GM15510 (cell line): ENCODE measurements around the gene NAT9.

Experiments
- POLR2A ChIP-seq: IDR thresholded peaks from 3 replicates; pipeline ENCODE4 v1.6.1; 2011; ENCODE audit warnings: borderline replicate concordance; ENCODE audit not compliant: insufficient read length; ENCODE audit errors: extremely low read depth

Gene NAT9

DNA sequence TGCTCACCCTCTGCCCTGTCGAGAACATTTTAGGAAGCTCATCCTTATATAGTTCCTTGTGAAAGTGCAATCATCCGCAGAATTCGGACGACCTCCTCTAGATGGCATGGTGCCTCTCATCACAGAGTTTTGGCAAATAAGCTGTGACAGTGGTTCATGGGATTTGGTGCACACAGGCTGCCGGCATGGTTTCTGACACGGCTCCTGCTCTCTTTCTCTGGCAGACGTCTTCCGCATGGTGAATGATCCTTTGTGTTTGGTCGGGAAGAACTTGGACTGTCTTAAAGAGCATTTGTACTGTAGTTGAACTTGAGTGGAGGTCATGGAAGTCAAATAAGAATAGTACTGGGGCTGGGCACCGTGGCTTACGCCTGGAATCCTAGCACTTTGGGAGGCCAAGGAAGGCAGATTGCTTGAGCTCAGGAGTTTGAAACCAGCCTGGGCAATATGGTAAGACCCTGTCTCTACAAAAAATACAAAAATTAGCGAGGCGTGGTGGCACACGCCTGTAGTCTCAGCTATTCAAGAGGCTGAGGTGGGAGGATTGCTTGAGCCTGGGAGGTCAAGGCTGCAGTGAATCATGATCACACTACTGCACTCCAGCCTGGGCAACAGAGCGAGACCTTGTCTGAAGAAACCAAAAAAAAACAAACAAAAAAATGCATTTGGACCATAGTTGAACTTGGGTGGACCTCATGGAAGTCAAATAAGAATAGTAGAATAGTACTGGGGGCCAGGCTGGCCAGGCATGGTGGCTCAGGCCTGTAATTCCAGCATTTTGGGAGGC, 34.7 kb upstream of the NAT9 start:
- no peak for TF ChIP-seq POLR2A

DNA sequence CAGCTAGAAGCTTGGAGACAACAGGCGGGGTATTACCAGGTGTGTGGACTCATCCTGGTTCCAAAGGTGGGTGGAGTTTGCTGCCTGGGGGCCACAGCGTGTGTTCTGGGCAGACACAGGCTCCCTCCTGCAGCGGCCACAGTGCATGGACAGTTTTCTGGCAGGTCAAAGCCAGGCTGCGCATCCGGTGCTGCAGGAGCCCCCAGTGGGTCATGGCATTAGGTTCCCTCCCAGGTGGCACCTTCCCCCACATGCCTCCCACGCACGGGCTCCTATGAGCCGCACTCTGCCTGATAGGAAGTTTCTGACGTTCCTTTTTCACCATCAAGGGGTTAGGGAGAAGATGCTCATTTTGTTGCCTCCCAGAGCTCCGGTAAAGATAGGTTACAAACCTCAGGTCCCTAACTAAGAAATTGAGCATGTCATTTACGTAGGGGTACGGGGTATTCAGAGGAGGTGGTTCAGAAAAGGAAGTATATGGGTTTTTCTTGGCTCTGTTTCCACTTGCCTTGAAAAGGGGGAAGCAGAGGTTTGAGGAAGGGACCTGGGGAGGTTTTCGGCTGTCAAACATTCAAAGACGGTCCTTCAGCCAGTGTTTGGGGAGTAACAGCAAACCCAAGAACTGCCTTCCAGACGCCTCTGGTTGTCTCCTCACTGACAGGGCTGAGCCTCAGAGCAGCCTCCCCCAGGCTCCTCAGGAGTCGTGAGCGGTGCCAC, 32.7 kb upstream of the NAT9 start:
- TF ChIP-seq POLR2A, result no peak

DNA sequence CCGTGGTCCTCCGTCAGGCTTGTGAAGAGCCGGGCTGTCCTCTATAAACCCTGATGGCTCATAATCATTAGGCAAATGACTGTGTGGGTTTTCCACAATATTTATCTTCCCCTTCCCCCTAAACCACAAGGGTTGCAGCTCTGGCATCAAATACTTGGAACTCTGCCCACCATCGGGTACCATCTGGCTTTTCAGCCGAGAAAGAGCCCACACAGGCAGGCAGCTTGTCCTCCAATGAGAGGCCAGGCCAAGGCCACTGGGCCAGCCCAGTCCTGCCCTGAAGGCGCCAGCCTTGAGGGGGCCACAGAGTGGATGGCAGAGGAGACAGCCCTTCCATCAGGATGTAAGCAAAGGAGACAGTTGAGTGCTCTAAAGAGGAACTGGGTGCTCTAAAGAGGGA, 31.8 kb upstream of the NAT9 start:
- TF ChIP-seq POLR2A, result no peak

DNA sequence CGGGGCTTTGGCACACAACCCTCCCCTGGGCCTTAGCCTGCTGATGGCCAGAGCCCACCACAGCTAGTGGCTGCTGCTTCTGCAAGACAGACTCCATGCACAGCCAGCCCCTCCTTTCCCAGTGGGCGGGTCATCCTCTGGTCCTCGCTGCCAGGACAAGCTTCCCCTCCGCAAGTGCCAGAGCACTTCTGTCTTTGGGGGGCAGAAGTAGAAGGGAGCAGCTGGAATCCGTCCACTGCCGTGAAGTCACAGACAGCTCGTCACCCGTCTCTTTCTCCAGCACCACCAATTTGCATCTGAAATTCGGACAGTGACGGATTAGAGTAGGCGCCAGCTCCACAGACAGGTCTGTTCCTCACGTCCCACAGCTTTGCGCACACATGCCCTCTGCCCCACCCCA, 31.3 kb upstream of the NAT9 start:
- no peak for TF ChIP-seq POLR2A

DNA sequence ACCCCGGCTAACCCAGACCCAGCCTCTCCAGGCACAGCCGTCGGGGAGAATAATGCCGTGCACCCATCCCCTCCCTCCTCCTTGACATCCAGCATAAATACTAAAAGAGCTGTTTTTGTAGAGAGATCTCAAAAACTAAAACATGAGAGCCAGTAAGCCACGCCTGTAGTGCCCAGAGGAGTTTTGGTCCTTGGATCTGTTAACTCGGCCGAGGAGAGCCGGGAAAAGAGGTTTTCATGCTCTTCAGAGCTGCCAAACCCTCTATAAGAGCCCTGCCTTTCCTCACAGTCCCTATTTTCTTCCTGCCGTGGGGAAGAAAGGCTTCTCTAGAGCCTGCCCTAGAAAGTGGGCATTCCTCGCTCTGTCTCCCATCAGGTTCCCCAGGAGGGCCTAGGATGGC, 30.2 kb upstream of the NAT9 start:
- no peak for TF ChIP-seq POLR2A

DNA sequence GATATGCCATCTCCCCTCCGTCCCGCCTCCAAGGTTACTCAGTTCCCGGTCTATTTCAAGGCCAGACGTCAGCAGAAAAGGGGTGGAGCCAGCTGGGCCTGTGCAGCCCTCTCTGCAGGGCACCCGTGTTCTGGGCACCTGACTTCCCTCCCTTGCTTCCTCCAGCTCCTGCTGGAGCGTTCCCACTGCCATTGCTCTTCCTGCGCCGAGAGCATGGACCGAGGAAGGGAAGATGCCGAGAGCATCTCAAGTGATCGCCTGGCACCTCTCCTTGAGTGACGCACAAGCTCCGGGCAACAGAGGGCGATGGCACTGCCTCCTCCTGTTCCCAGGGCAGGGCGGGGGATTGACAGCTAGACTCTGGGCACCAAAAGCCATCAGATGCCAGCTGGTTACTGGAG, 29.4 kb upstream of the NAT9 start:
- no peak for TF ChIP-seq POLR2A

DNA sequence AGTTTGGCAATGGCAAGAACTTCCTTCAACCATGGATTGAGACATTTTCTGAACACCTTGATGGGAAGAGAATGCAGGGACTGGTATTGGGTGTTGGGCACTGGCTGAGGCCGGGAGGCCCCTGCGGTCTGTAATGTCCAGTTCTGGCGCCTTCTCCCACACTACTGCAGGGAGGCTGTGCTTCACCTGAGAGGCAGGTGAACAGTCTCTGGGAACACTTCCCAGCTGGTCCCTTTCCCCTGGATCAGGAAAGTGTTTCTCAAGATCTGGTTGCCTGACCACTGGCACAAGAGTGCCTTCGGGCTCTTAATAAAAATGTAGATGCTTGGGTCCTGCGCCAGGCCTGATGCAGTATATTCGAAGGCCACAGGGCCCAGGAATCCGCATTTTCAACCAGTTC, 28.5 kb upstream of the NAT9 start:
- TF ChIP-seq POLR2A, result no peak

DNA sequence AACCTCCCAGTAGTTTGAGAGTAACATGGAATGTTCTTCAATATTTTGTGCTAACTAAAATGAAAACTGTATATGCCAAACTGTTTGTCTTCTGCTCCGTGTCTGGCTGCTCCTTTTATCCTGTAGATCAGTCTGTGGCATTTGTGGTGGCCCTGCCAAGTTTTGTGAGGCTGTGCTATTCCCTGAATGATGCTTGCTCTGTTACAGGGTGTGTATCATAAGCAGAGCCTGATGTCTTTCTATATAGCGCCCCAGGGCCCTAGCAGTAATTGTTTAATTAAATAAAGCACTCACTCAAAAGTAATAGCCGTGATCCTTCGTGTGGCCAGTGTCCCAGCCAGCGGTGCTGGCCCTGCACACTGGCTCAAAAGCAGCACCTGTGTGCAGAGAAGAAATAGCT, 27.8 kb upstream of the NAT9 start:
- no peak for TF ChIP-seq POLR2A

DNA sequence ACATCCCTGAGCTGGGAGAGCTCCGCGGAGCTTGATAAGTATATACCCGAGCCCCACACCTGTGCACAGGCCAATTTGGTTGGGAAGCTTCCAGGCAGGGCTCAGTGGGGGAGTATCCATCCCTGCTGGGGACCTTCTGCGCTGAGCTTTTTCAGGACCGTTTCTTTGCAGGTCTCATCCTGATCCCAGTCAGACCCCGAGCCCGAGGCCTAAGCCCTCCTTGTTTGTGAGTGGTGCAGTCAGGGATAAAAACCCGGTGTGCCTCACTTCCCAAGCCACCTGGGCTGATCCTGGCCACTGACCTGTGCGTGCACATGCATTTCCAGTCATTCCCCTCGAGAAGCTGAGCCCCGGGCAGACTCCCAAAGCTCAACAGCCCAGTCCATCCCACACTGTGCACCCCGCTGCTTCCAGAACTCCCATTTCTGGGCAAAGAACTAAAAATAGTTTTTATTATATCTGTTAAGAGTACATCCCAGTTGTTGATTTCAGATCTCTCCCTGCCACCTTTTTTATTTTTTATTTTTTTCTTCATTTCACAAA, 27.3 kb upstream of the NAT9 start:
- no peak for TF ChIP-seq POLR2A

DNA sequence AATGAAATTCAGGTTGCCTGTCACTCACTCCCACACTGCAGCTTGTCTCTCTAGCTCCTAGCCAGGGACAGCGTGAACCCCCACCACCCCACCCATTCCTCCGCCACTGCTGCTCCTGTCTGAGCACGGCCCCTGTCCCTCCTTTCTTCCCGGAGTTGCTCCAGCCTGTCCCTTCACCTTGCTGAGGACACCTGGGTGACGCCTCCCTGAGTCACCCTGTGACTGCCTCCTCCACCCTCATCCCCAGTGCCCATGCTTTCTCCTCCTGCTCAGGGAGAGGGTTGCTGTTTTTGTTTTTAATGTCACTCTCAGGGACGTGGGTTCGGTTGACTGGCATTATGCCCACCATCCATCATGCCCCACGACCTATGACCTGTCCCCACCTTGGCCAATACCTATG, 25.8 kb upstream of the NAT9 start:
- TF ChIP-seq POLR2A, result no peak

DNA sequence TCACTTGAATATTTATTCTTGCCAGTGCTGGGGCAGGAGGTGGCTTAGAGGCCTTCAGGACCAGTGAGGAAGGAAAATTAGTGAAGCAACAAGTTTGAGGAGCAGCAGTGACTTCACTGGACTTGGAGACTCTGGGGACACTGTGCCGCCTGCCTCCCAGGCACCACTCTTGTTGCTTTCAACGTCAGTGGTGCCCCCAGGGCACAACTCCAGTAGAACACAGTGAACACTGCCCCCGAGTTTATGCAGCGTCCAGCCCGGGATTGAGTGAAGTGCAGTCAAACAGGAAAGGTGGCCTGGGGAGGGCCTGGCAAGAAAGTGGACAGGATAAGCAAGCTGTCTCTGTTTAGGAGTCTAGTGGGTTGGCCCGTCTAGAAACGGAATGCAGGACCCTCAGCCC, 24.4 kb upstream of the NAT9 start:
- no peak for TF ChIP-seq POLR2A

DNA sequence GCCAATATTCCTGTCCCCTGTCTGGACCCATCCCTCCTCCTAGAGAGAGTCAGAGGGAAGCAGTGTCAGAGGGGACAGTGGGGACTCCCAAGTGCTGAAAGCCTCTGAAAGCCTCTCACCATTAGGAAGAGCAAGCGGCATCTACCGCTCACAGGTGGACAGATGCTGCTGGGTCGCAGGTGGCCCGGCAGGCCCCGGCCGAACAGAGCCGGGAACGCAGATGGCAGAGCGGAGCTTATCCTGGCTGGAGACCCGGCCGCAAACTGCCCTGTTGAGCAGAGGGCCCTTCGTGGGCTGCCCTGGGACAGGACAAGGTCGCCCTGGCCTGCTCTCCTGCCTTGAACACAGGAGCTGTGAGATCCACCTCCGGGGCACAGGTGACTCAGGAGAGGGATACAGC, 23.0 kb upstream of the NAT9 start:
- TF ChIP-seq POLR2A, result no peak

DNA sequence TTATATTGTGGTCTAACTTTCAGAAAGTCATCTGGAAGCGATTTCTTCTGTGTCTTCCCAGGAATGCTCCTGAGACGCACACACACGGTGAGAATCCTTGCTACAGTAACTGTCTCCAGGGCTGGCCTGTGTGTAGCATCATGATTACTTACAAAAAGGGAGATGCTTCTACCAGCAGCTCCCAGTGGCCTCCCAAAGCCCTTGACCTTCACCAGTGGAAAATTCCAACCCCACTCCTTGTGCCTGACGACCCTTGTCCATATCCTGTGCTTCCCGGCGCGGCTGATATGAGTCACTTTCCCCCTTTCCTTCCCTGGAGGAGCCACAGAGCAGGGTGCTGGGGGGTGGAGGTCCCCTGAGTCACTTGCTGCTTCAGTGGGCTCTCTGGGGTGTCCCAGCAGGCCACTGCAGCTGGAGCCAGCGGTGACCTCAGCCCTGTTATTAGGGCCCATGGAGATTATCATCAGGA, 22.1 kb upstream of the NAT9 start:
- no peak for TF ChIP-seq POLR2A

DNA sequence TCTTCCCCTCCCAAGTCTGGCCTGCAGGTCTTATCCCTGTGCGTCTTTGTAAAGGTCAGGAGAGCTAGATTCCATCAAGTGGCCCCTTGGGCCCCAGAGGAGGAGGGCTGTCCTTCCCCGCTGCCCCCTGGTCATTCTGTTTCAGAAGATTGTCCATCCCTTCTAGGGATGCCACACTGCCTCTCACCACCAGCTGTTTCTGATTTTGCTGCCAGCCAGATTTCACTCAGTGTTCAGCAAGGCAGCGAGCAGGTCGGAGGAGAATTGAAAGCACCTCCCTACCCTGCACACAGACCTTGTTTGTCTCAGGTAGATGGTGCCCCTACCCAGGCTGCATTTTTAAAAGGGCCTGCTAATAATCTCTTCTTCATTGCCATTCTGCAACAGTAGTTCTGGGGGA, 21.7 kb upstream of the NAT9 start:
- TF ChIP-seq POLR2A, result no peak

DNA sequence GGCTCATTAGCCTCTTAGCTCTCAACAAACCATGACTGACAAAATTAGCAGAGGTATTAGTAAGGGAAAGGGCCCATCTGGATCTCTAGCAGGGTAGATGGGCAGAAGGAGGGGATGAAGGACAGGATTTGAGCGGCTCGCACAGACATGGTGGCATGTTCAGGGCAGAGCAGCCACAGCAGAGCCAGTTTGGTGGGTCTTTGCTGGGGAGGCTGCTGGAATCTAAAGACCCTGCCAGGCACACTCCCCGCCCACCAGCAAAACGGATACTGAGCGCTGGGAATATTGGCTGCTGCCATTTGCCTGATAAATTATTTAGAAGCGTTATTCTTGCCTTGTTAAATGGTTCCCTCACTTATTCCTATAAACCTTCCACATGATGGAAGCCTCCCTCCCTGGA, 20.7 kb upstream of the NAT9 start:
- no peak for TF ChIP-seq POLR2A

DNA sequence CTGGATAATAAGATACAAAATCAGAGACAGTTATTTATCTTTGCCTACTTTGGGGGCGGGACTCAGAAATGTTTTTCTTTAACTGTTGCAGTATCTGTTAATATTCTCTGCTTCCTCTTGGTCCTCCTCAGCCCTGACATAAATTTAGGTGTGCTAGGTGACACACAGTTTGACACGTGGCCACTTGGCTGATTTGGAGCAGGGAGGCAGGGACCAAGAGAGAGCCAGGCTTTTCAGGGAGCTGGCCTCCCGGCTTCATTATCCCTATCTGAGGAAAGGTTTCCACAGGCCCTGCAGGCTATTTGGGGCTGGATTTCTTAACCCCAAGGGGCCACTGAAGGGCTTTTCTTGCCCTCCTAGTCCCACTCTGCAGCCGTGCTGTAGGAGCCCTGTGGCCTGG, 20.1 kb upstream of the NAT9 start:
- TF ChIP-seq POLR2A, result no peak
